EL (cell line): ENCODE results near the gene LDLRAD3.

ENCODE experiments used
- DNase-seq: peaks from one replicate; pipeline ENCODE4 v3.0.0-alpha.2; 2016

The LDLRAD3 gene

DNA sequence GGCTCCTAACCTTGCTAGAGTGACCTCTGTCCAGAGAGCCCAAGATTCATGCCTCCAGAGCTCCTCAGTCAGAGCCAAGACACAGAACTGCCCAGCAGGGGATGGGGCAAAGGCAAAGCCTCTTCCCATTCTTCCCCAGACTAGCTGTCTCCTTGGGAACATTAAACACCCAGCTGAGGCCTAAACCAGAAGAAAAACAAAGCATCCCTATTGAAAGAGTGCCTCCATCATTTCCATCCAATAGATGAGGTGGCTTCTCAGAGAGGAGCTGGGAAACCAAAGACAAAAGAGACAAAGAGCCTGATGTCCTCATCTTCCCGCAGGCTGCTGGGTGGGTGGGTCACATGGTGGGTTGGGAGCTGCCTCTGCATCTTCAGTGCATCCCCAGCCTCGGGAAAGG, 308.0 kb downstream of the LDLRAD3 start:
- DNase-seq = no peak

DNA sequence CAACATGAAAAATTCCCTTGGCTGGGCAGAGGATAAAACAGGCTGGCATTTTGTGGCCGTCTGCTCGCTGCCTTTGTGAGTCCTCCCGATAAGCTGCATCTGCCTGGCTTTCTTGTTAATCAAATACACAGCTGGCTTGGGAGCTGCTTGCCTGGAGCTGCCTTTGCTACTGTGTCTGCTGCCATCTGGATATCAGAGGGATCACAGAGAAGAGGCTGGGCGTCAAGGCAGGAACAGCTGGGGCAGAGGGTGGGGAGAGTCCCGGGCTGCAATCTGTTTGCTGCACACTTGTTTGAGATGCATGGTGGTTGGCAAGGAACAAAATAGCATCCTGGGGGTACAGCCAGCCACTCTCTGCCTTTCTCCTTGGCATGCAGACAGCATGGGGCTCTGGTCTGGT, 309.4 kb downstream of the LDLRAD3 start:
- DNase-seq = no peak

DNA sequence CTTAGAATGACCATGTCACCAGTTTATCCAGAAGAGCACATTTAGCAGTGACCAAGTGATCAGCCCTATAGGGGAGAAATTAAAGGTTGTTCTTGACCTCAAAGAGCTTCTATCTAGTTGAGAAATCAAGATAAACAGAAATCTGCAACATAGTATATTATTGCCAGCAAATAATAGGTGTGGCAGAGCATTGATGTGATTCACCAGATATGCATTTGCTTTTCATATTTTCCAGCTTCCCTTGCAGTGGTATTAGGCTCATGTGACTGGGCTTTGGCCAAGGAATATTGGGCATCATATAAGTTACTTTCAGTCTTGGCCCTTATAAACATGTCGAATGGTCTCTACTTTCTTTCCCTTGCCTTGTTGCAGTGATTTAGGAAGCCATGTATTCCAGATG, 310.9 kb downstream of the LDLRAD3 start:
- DNase-seq = peak; percentile 63

DNA sequence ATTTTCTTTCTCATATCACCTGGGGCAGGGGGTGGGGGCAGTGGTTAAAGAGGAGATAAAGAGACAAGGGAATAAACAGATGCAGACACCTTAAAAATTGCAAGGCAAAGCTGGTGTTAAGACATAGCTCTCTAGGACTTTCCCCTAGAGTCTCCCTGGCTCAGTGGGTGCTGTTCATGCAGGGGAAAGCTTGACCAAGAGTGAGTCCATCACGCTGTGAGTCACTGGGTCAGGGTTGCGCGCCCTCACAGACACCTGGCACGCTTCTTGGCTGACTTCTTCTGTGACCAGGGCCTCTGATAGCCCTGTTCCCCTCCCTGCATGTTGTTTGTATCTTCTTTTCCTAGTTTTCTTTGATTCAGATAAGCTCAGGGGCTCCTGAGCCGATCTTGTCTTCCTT, 313.5 kb downstream of the LDLRAD3 start:
- DNase-seq = peak; percentile 57

DNA sequence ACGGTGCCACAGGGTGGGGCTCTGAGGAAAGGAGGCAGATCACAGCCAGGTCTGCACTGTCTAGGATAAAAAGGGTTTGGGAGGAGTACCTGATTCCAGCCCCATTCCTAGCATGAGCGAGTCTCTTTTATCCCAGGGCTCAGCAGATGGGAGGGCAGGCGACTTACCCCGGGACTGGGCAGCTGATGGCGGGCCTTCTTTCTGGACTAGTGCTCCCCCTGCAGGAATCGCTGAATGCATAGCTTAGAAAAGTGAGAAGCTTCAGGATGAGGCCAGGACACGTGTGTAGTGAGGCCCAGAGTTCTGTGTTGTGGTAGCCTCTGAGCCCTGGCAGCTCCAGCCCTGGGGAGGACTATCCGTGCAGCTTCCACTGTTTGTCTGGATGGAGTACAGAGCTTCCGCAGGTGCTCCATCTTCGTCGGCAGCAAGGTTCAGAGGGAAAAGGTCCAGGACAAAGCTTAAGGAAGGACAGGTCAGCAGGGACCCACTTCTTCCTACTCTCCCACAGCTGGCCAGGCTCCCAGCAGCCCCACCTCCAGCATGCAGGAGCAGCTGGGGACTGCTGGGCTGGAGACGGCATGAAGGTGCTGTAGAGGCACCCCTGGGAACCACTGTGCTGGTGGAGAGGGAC, 315.0 kb downstream of the LDLRAD3 start:
- peak; percentile 71 for DNase-seq

DNA sequence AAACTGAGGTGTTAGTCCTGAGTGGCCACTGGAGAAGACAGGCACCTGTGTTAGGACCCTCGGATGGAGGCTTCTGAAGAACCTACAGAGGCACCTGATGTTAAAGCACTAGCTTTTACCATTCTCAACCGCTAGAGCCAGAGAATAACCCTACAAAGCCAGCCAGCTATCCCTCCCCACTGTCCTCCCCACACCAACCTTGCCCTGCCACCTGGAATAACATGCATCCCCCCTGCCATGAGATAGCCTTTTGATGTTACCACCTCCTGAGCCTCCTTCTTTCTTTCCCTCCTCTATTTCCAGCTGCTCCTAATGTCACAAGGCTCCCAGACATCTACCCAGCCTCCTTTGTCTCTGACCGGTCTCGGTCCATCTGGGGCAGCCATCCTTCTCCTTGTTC, 317.2 kb downstream of the LDLRAD3 start:
- DNase-seq = no peak

DNA sequence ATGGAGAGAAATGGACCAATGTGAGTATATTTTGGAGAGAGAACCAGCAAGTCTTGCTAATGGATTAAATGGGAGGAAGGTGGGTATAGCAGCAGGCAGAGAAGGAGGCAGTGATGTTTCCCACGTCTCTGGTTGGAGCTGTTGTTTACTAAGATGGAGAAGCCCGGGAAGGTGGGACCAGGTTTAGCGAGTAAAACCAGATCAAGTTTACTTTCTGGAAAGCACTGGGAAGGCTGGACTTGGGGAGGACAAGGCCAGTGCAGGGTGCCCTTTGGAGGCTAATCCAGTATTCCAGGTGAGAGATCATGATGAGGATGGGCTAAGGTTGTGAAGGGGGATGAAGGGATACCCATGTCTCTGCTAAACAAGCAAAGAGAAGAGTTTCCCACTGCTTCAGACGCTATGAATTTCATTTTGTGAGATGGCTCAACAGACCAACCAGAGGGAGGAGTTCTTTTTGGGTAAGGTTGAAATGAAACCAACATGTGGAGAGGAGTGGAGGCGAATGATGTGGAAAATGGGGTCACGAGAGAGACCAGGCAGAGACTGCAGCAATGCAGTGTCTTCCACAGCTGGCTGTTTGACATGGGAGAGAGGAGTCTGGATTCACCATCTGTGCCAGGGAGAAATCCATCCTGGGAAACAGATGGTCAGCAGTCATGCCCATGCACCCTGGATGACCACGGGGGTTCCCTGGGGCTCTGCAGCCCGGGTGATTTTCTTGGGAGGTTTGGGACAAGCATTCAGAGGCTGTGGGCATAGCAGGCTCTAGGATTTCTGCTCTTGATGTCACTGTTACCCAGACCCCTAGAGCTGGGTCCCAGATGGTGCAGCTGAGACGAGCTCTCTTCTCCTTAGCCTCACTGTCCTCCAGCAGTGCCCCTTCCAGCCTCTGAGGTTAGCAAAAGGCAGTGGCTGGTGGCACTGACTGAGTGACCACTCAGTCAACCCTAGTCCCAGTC, 320.4 kb downstream of the LDLRAD3 start:
- DNase-seq = no peak

DNA sequence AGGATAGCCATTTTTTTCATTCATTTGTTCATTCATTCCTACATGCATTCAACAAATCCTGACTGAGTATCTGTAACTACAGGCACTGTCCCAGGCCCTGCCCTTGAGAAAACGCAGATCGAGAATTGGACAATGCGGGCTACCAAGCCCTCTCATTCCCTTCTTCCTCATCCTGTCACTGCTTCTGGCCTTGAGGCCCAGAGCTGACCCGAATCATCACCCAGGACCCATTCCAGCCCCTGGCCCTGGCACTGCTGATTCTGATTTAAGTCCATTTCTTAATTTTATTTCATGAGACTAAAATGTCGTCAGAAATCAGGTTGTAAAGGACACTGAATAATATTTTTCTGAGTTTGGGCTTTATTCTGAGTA, 321.1 kb downstream of the LDLRAD3 start:
- DNase-seq = no peak

DNA sequence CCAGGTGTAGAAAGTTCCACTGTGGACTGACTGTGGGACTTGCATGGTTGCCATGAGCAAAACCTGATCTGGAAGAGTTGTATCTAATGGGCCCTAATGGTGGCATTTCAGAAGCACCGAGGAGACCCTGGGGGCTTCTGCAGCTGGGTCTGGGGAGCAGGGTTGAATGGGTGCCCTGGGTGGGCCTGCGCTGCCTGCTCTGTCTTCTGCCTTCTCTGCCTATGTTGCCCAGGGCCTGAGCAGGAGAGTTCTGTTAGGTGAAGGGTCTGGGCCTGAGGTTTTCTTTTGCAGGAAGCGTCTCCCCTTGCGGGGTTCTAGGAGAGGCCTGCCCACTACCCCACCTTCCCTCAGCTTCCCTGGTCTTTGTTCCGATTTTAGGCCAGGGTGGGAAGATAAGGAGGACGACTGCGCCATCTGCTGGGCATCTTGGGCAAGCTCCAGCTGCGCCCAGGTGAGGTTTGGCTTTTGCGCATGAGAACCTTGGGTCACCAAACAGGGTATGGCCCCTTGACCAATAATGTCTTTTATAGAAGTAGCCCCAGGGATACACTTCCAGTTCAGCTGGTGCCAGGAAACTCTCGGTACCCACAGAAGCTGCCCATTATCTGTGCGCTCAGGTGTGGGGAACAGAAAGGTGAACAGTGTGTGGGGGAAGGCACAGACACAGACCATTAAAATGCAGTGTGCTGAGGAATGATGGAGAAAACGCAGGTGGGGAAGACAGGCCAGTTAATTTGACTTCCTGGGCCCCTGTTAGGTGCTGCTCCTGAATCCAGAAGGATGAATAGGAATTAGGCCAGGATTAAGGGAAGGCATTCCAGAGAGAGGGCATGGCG, 322.1 kb downstream of the LDLRAD3 start:
- peak; percentile 47 for DNase-seq

DNA sequence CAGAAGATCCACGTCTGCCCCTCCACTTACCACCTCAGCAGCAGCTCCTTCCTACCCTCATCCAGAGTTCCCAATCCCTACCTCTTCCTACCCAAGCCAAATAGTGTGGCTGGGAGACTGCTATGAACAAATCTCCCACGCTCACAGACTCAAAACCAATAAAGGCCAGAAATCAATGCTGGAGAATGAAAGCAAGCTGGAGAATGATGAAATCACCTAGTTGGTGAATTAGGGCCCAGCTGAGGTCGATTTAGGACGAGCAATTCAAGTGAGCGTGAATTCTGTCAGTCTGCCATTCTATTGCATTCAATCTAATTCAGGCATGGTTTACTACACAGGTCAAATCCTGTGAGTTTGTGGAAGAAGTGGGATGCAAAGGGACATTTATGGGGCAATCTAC, 322.9 kb downstream of the LDLRAD3 start:
- no peak for DNase-seq

DNA sequence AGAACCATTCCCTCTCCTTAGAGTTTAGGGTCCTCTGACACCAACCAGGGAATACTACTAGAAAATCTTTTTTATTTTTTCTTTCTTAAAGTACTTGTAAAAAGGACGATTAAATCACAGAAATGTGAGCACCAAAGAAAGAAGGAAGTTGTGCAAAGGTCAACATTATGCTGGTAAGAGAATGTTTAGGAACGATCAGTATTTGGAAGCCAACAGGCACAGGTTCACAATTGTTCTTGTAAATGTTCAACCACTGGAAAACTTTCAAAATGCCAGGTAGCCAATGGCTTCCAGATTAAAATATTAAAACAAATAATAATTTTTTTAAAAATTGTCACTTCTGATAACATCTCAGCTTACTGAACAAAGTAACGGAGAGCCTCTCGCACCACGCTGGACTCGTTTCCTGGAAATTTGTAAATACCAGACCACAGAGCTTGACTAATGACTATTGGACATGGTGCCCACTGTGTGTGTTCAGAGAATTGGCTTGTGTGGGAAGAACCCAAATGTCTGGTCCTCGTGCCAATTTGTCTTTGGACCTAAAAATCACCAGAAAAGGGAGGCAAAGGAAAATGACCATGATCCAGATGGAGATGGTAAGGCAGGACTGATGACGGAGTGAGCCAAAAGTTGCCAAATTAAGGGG, 324.6 kb downstream of the LDLRAD3 start:
- no peak for DNase-seq

DNA sequence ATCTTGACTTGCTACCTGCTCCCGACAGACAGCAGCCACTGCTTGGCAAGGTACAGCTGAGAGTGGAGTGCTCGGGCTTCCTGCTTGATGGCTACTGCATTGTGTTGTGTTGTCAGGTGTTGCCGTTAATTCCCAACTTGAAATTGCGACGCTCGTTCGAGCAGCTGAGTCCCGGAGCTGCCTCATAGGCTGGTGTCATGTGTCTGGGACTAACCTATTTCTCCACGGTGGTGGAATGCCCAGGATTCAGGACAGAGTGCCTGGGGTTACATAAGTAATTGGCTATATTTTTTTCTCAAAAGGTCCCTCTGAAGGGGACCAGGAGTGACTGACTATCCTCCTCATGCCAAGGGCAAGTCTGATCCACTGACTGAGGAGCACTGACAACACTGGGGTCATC, 326.8 kb downstream of the LDLRAD3 start:
- DNase-seq = no peak

DNA sequence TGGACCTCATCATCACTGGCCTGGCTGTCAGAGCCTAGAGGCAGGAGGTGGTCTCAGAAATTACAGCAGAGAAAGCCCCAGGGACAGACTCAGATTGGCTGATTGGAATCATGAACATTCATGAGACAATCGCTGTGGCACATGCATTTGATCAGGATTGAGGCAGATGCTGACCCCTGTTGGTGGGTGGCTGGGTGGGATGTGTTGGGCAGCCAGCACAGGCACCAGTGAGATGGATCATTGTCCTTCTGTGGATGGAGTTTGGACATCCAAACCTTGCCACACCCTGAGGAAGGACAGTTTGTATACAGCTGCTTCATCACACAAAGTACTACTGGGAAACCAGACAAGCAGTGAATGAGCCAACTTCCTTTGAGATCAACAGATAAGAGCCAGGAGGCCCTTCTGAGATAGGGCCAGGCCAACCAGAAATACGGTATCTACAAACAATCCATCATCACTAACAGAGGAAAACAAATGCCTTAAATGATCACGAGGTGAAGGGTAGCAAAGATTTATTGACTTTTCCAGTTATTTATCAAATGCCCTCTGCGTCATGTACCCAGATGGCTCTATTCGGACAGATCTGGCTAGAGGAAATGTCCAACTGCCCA, 328.0 kb downstream of the LDLRAD3 start:
- DNase-seq = peak; percentile 21

DNA sequence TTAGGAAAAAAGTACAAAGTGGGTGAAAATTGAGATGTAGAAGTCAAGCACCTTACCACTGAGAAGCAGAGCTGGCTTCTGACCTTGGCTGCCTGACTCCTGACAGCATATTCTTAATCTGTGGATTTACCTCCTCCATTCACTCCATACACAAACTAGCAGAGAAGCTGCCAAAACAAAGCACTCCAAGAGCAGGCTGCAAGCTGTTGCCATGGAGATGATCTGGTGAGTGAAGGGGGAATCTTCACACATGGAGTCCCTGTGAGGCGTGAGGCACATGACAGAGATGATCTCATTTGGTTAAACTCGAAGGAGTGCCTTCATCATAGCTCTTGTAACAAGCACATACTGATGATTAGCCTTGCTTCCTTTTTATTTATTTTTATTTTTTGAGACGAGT, 329.2 kb downstream of the LDLRAD3 start:
- no peak for DNase-seq

DNA sequence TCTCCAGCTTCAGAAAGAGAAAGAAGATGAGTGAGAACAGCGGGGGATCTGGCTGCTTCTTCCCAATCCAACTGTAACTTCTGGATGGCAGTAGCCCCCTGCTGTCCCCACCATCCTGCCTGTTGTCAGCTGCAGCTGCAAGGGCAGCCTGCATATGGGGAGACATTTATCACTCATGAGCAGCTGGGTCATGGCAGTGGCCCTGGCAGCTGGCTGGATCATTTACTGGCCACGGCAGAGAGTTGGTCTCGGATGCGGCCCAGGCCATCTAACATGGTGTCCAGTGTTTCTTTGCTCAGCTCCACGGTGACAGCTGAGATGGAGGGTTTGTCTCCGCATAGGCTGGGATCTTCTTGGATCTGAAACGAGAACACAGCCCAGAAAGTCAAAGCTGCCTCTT, 330.6 kb downstream of the LDLRAD3 start:
- no peak for DNase-seq

DNA sequence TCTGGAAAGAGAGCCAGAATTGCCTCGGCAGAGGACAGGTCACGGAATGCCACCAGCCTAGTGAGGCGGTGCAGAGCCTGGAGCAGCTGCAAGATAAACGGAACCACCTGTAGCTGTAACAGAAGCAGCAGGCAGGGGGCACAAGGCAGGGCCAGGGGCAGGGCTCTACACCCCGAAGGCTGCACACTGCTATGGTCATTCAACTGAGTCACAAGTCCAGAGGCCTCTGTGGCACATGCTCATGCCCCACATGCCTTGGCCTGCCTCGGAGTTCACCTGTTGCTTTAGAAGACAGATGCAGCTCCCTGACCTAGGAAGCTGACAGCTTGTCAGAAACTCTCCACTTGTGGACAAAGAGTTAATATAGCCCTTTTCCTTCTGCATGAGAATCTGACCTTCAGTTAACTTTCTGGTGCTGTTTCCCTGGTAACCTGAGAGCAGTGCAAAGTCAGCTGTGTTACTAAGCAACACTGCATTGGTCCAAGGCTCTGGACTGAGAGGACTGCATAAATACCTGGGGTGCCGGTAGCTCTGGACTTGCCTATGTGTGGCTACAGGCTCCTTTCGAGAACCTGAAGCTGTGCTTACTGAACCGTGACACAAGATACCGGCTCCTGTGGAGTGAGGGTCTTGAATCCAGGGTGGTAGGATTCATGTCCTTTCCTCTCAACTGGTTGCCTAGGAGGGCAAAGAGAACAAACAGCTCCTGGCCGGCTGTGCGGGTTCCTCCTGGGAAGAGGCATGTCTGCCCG, 334.8 kb downstream of the LDLRAD3 start:
- no peak for DNase-seq

DNA sequence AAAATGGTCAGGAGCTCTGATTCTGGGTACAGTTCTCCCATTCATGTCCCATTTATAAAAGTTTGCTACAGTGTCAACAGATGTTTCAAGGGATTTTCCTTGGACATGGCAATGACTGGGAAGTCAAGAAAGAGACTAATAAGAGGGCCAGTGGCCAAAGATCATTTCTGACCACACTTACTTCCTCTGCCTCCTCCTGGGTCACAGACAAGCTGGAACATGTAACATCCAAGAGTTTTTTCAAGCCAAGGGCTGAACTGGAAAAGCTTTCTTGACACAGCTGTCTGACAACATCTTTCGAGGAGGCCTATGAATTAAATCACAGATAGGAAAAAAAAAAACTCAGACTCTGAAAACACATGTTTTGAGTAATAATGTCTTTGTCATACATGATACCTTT, 336.7 kb downstream of the LDLRAD3 start:
- DNase-seq = no peak
